Measurements from ENCODE around the gene HSP90AB1.

HSP90AB1 gene

GRCh38 chr6:44297063-44298038 is 50.5 kb downstream of the HSP90AB1 start:
- no peak for DNase-seq (ENCODE audit: low read depth)
- in situ Hi-C loops (cut with HindIII; ENCODE audit: low sequenced_read_pairs): no loop called here
- H3K4me3 ChIP-seq (ENCODE audit: low read depth, low read length): peak overlapping the region; percentile 38
- TF ChIP-seq, protein P1, sequence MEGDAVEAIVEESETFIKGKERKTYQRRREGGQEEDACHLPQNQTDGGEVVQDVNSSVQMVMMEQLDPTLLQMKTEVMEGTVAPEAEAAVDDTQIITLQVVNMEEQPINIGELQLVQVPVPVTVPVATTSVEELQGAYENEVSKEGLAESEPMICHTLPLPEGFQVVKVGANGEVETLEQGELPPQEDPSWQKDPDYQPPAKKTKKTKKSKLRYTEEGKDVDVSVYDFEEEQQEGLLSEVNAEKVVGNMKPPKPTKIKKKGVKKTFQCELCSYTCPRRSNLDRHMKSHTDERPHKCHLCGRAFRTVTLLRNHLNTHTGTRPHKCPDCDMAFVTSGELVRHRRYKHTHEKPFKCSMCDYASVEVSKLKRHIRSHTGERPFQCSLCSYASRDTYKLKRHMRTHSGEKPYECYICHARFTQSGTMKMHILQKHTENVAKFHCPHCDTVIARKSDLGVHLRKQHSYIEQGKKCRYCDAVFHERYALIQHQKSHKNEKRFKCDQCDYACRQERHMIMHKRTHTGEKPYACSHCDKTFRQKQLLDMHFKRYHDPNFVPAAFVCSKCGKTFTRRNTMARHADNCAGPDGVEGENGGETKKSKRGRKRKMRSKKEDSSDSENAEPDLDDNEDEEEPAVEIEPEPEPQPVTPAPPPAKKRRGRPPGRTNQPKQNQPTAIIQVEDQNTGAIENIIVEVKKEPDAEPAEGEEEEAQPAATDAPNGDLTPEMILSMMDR (IDR thresholded peaks at IDR 0.05; ENCODE audit: low read depth, low read length, missing control alignments): no peak

GRCh38 chr6:44298055-44298803 is 51.3 kb downstream of the HSP90AB1 start:
- in situ Hi-C loops (cut with HindIII; ENCODE audit: low sequenced_read_pairs): no loop called here
- H3K4me3 ChIP-seq (ENCODE audit: low read depth, low read length): no peak overlapping the region

DNA sequence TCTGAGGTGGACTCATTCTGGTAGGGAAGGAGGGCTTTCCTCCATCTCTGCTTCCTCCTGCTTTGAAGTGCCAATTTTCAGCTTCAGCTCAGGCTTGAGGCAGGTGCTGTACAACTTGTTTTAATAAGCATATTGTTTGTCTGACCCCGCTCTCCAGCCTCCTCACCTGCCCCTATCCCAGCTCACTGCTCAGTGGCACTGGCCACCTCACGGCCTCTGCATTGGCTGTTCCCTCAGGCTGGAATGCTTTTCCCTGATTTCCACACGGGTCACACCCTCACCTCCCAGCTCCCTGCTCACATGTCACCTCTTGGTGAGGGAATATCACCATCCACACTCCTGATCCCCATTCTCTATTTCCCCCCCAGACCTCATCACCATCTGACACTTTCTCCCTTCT is 52.0 kb downstream of the HSP90AB1 start:
- in situ Hi-C loops (cut with HindIII; ENCODE audit: low sequenced_read_pairs): no loop called here
- no peak for DNase-seq (ENCODE audit: low read depth)
- TF ChIP-seq, protein P1 (IDR thresholded peaks at IDR 0.05; ENCODE audit: low read depth, low read length, missing control alignments): no peak
- no peak overlapping the region for H3K4me3 ChIP-seq (ENCODE audit: low read depth, low read length)

More at GRCh38 chr6:44298055-44298803, 51.3 kb downstream of the HSP90AB1 start:
- TF ChIP-seq, protein P1 (IDR thresholded peaks at IDR 0.05; ENCODE audit: low read depth, low read length, missing control alignments): no peak
- DNase-seq (ENCODE audit: low read depth): no peak

DNA sequence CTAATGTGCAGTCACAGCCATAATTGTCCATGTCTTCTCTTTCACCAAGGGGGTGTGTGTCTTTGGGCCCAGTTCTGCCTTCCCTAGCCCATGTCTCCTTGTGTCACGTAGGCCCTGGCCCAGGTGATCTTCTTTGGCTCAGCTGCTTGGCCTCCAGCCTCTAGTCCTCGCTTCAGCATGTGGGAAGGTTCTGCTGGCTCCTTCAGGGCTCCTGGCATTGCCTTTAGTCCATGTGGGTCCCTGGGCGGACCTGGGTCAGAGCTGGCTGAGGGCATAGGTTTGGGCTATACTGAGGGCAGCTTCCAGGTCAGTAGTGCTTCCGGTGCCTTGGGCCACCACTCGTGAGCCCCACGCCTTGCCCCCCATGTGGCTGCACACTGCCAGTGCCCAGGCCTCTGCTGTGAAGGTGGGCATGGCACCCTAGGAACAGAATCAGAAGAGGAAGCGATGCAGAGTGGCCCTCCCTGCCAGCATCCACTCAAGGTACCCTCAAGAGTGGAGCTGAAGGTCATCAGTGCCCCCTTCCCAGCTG is 53.5 kb downstream of the HSP90AB1 start:
- H3K4me3 ChIP-seq (ENCODE audit: low read depth, low read length): no peak overlapping the region
- in situ Hi-C loops (cut with HindIII; ENCODE audit: low sequenced_read_pairs): no loop called here
- TF ChIP-seq, protein P1 (IDR thresholded peaks at IDR 0.05; ENCODE audit: low read depth, low read length, missing control alignments): no peak
- no peak for DNase-seq (ENCODE audit: low read depth)

- DNase-seq (ENCODE audit: low read depth): no peak
- no peak overlapping the region for H3K4me3 ChIP-seq (ENCODE audit: low read depth, low read length)
- in situ Hi-C loops (cut with HindIII; ENCODE audit: low sequenced_read_pairs): no loop called here
- TF ChIP-seq, protein P1 (IDR thresholded peaks at IDR 0.05; ENCODE audit: low read depth, low read length, missing control alignments): no peak
These were observed 54.2 kb downstream of the HSP90AB1 start for GRCh38 chr6:44301106-44301505.

DNA sequence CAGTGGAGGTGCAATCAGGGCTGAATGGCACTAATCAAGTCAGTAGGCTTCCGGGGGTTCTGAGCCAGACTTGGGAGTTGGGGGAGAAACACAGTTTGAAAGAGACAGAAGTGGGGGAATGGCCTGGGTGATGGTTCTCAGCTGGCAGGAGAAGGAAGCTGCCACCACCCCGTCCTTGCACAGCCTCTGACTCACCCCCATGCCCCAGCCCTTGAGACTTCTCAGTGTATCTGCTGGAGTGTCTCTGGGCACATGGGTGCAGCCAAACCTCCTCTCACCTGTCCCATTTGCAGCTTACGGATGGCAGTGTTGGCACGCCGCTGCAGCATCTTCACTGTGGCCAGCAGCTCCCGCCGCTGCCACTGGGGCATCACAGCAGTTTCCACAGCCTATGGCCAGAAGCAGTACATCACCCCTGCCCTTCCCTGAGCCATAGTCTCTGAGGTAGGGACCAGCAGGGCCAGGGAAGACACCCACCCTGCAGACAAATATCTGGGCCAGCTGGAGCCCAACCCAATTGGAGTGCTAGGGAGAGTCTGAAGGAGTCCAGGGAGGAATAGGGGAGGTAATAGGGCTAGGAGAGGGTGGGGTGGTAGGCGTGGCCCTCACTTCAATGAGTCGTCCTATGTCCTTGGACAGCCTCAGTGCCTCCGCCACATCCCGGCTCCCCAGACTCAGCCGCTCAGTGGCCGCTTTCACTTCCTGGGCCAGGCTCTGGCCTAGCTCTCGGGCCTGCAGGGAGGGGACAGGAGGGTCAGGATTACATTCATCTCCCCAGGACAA is 55.1 kb downstream of the HSP90AB1 start:
- TF ChIP-seq, protein P1 (IDR thresholded peaks at IDR 0.05; ENCODE audit: low read depth, low read length, missing control alignments): no peak
- no peak overlapping the region for H3K4me3 ChIP-seq (ENCODE audit: low read depth, low read length)
- no peak for DNase-seq (ENCODE audit: low read depth)
- in situ Hi-C loops (cut with HindIII; ENCODE audit: low sequenced_read_pairs): no loop called here

Data from astrocyte of the cerebellum (primary cell).